Neural cell (in vitro differentiated cells): ENCODE data around the gene AGMAT. TPM values are rescaled to one million over a fixed set of nuclear protein-coding genes. Genes with fewer than 3 reads are reported as not detected.

ENCODE experiments used
- H2AFZ ChIP-seq: fragments of 200-600, 300-800 bp; sonication (generic), shearing (Covaris generic); 2 replicates; pipeline ENCODE4 v1.6.0; 2014; ENCODE audit warnings: low read depth, mild to moderate bottlenecking, antibody characterized with exemption, low read length, moderate library complexity
- H3F3A ChIP-seq: fragments of 200-600 bp; shearing (Covaris generic); 2 replicates; pipeline ENCODE4 v1.6.1; 2016; ENCODE audit warnings: mild to moderate bottlenecking, moderate library complexity, mixed read lengths, antibody characterized with exemption, low read length; ENCODE audit not compliant: insufficient read depth, poor library complexity, severe bottlenecking
- H3K27ac ChIP-seq: fragments of 200-600, 300-800 bp; sonication (generic), shearing (Covaris generic); 2 replicates; pipeline ENCODE4 v1.5.1; 2014; ENCODE audit warnings: mild to moderate bottlenecking, low read length, moderate library complexity
- H3K27me3 ChIP-seq: fragments of 300-800, 200-600 bp; sonication (generic), shearing (Covaris generic); 2 replicates; pipeline ENCODE4 v1.6.0; 2014; ENCODE audit warnings: mild to moderate bottlenecking, low read depth, low read length, moderate library complexity; ENCODE audit not compliant: insufficient read depth
- H3K36me3 ChIP-seq: fragments of 300-800, 200-600 bp; sonication (generic), shearing (Covaris generic); 2 replicates; pipeline ENCODE4 v1.5.1; 2014; ENCODE audit warnings: mild to moderate bottlenecking, antibody characterized with exemption, low read length, moderate library complexity; ENCODE audit not compliant: insufficient read depth
- H3K4me2 ChIP-seq: fragments of 300-800, 200-600 bp; sonication (generic), shearing (Covaris generic); 2 replicates; pipeline ENCODE4 v1.6.0; 2014; ENCODE audit warnings: mild to moderate bottlenecking, low read length
- H3K4me3 ChIP-seq: fragments of 300-800, 200-600 bp; sonication (generic), shearing (Covaris generic); 2 replicates; pipeline ENCODE4 v1.5.1; 2014; ENCODE audit warnings: mild to moderate bottlenecking, low read length, moderate library complexity
- H3K79me2 ChIP-seq: fragments of 200-600 bp; shearing (Covaris generic); replicated peaks from 2 replicates; pipeline ENCODE4 v1.6.0; 2014; ENCODE audit warnings: mild to moderate bottlenecking, low read length, moderate library complexity; ENCODE audit not compliant: insufficient read depth
- H3K9ac ChIP-seq: fragments of 300-800, 200-600 bp; sonication (generic), shearing (Covaris generic); 2 replicates; pipeline ENCODE4 v1.6.1; 2016; ENCODE audit warnings: mild to moderate bottlenecking, low read length, mixed read lengths
- H3K9me2 ChIP-seq: fragments of 200-600 bp; shearing (Covaris generic); 2 replicates; pipeline ENCODE4 v1.6.1; 2016; ENCODE audit warnings: mild to moderate bottlenecking, low read length, mixed read lengths; ENCODE audit not compliant: insufficient read depth
- H3K9me3 ChIP-seq: fragments of 200-600, 300-800 bp; sonication (generic), shearing (Covaris generic); 2 replicates; pipeline ENCODE4 v1.6.1; 2016; ENCODE audit warnings: mild to moderate bottlenecking, mixed run types, low read length, moderate library complexity, mixed read lengths
- H4K20me1 ChIP-seq: fragments of 200-600 bp; shearing (Covaris generic); 2 replicates; pipeline ENCODE4 v1.6.1; 2016; ENCODE audit warnings: mild to moderate bottlenecking, mixed run types; ENCODE audit not compliant: insufficient read depth
- EP300 ChIP-seq: fragments of 450-650 bp; conservative IDR thresholded peaks from 2 replicates; pipeline ENCODE4 v1.6.1; 2014; ENCODE audit warnings: antibody characterized with exemption, mild to moderate bottlenecking, moderate library complexity; ENCODE audit not compliant: poor library complexity, severe bottlenecking
- EZH2 ChIP-seq: fragments of 200-600, 300-800 bp; shearing (Covaris generic), sonication (generic); IDR thresholded peaks from 2 replicates; pipeline ENCODE4 v1.6.1; 2014; ENCODE audit warnings: antibody characterized with exemption, low read length, borderline replicate concordance, mild to moderate bottlenecking; ENCODE audit not compliant: insufficient read depth, poor library complexity, severe bottlenecking
- MXI1 ChIP-seq: fragments of 450-650 bp; conservative IDR thresholded peaks from 2 replicates; pipeline ENCODE4 v1.6.1; 2014; ENCODE audit warnings: antibody characterized with exemption, mild to moderate bottlenecking; ENCODE audit not compliant: poor library complexity, severe bottlenecking
- POLR2AphosphoS5 ChIP-seq: IDR thresholded peaks from 2 replicates; pipeline ENCODE4 v1.6.1; 2012
- RAD21 ChIP-seq: fragments of 450-650 bp; conservative IDR thresholded peaks from 2 replicates; pipeline ENCODE4 v1.6.1; 2014; ENCODE audit warnings: antibody characterized with exemption, mild to moderate bottlenecking, moderate library complexity
- SMC3 ChIP-seq: fragments of 450-650 bp; conservative IDR thresholded peaks from 2 replicates; pipeline ENCODE4 v1.6.1; 2014; ENCODE audit warnings: antibody characterized with exemption, mild to moderate bottlenecking, moderate library complexity; ENCODE audit not compliant: poor library complexity
- TAF1 ChIP-seq: IDR thresholded peaks from 2 replicates; pipeline ENCODE4 v1.6.1; 2012; ENCODE audit warnings: low read depth
- polyA plus RNA-seq: library from polyadenylated mRNA; depleted of rRNA; stranded (reverse); fragments of >200 nt; gene quantifications from 2 replicates; pipeline ENCODE4 v1.2.3, GENCODE V29; 2014
- TF ChIP-seq, protein P1 (sequence below): IDR thresholded peaks from 2 replicates; pipeline ENCODE4 v1.6.1; 2012; ENCODE audit warnings: borderline replicate concordance
- TF ChIP-seq, protein P2 (sequence below): fragments of 450-650 bp; IDR thresholded peaks from 2 replicates; pipeline ENCODE4 v1.5.1; 2014; ENCODE audit warnings: antibody characterized with exemption, mild to moderate bottlenecking, moderate library complexity; ENCODE audit not compliant: poor library complexity, severe bottlenecking

AGMAT gene
- polyA plus RNA-seq, 1 donor from 2014 or later: not detected

DNA sequence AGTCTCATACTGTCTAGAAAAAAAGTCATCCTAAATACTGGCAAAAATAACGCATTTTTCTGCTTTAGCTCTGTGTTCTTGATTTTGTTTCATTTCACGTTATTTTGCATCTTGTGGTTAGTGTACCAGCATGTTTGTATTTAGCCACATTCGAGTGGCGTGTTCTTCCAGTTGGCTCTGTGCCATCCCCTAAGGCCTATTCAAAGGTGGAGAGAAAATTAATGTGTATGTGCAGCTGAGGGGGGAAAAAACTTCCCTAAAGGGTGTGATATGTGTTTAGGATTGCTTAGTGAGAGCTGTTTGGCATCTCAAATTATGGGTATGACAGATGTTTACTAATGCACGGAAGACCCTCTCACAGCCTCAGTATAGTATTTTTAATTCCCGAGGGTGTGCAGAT lies 46.1 kb downstream of the AGMAT start:
- H3K79me2 ChIP-seq: no peaks in the 10 kb centered on the region
- H3K27me3 ChIP-seq: no peaks in the 10 kb centered on the region
- no peak for TF ChIP-seq POLR2AphosphoS5
- TF ChIP-seq TAF1: no peak
- no peak for TF ChIP-seq RAD21
- TF ChIP-seq SMC3: no peak
- TF ChIP-seq, protein P1, sequence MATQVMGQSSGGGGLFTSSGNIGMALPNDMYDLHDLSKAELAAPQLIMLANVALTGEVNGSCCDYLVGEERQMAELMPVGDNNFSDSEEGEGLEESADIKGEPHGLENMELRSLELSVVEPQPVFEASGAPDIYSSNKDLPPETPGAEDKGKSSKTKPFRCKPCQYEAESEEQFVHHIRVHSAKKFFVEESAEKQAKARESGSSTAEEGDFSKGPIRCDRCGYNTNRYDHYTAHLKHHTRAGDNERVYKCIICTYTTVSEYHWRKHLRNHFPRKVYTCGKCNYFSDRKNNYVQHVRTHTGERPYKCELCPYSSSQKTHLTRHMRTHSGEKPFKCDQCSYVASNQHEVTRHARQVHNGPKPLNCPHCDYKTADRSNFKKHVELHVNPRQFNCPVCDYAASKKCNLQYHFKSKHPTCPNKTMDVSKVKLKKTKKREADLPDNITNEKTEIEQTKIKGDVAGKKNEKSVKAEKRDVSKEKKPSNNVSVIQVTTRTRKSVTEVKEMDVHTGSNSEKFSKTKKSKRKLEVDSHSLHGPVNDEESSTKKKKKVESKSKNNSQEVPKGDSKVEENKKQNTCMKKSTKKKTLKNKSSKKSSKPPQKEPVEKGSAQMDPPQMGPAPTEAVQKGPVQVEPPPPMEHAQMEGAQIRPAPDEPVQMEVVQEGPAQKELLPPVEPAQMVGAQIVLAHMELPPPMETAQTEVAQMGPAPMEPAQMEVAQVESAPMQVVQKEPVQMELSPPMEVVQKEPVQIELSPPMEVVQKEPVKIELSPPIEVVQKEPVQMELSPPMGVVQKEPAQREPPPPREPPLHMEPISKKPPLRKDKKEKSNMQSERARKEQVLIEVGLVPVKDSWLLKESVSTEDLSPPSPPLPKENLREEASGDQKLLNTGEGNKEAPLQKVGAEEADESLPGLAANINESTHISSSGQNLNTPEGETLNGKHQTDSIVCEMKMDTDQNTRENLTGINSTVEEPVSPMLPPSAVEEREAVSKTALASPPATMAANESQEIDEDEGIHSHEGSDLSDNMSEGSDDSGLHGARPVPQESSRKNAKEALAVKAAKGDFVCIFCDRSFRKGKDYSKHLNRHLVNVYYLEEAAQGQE: no peak
- no peak for TF ChIP-seq EP300
- H3K9me2 ChIP-seq: no peaks in the 10 kb centered on the region
- H3K4me3 ChIP-seq: no peak overlapping the region
- H3K4me2 ChIP-seq: no peak overlapping the region
- no peak overlapping the region for H3K9ac ChIP-seq
- H3F3A ChIP-seq: no peaks in the 10 kb centered on the region
- no peaks in the 10 kb centered on the region for H3K9me3 ChIP-seq
- peaks cover 6% of the 10 kb centered on the region for H3K36me3 ChIP-seq
- H2AFZ ChIP-seq: no peak overlapping the region
- no peak overlapping the region for H3K27ac ChIP-seq
- H4K20me1 ChIP-seq: no peaks in the 10 kb centered on the region

DNA sequence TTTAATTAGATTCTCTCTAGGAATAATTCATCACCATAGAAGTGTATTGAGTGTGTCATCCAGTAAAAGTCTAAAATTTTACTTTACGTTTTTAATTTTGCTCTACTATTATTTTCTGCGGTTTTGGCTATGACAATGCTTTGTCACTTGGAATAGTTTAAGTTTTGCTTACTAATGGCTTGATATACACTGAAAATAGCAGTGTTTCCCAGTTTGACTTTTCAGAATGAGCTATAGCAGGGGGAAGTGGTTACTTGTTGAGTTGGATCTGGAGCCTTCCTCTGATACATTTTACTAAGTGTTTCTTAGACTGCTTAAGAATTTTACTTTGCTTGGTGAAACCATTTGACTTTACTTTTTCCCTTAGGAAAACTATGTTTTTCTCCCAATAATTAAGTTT lies 53.2 kb downstream of the AGMAT start:
- H3K4me2 ChIP-seq: no peak overlapping the region
- H3K27ac ChIP-seq: no peak overlapping the region
- H3K36me3 ChIP-seq: no peaks in the 10 kb centered on the region
- H3K27me3 ChIP-seq: no peaks in the 10 kb centered on the region
- H3K9me2 ChIP-seq: no peaks in the 10 kb centered on the region
- H3K9ac ChIP-seq: no peak overlapping the region
- H4K20me1 ChIP-seq: no peaks in the 10 kb centered on the region
- H2AFZ ChIP-seq: no peak overlapping the region
- no peak overlapping the region for H3K4me3 ChIP-seq
- H3F3A ChIP-seq: peaks cover 4% of the 10 kb centered on the region
- TF ChIP-seq POLR2AphosphoS5 (no peak), SMC3 (no peak), EP300 (no peak), RAD21 (no peak), MXI1 (no peak), TAF1 (no peak), EZH2 (no peak)
- TF ChIP-seq, protein P1: no peak
- TF ChIP-seq, protein P2, sequence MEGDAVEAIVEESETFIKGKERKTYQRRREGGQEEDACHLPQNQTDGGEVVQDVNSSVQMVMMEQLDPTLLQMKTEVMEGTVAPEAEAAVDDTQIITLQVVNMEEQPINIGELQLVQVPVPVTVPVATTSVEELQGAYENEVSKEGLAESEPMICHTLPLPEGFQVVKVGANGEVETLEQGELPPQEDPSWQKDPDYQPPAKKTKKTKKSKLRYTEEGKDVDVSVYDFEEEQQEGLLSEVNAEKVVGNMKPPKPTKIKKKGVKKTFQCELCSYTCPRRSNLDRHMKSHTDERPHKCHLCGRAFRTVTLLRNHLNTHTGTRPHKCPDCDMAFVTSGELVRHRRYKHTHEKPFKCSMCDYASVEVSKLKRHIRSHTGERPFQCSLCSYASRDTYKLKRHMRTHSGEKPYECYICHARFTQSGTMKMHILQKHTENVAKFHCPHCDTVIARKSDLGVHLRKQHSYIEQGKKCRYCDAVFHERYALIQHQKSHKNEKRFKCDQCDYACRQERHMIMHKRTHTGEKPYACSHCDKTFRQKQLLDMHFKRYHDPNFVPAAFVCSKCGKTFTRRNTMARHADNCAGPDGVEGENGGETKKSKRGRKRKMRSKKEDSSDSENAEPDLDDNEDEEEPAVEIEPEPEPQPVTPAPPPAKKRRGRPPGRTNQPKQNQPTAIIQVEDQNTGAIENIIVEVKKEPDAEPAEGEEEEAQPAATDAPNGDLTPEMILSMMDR: no peak
- peaks cover 20% of the 10 kb centered on the region for H3K79me2 ChIP-seq
- no peaks in the 10 kb centered on the region for H3K9me3 ChIP-seq
